M059J (cell line): Measurements from ENCODE around the gene KLHL14. TPM values are rescaled to one million over a fixed set of nuclear protein-coding genes. Genes with fewer than 3 reads are reported as not detected.

Experiments used
- DNase-seq: peaks from one replicate; pipeline ENCODE4 v3.0.0-alpha.2; 2012; ENCODE audit warnings: low read depth
- total RNA-seq: library from RNA; depleted of rRNA; stranded (reverse); fragments of >200 nt; shearing (Covaris generic); gene quantifications from 2 replicates; pipeline ENCODE4 v1.2.3, GENCODE V29; 2014

KLHL14 gene
- total RNA-seq, 1 experiment from 2014 or later = not detected

GRCh38 chr18:32634876-32635431 is 137.9 kb downstream of the KLHL14 start:
- no peak for DNase-seq

- DNase-seq = no peak
Measured at GRCh38 chr18:32629981-32630700, 142.7 kb downstream of the KLHL14 start.

- no peak for DNase-seq
Measured at GRCh38 chr18:32629292-32629691, 143.5 kb downstream of the KLHL14 start.

- DNase-seq = no peak
Measured at GRCh38 chr18:32624182-32624723, 148.6 kb downstream of the KLHL14 start.

GRCh38 chr18:32623563-32623962 is 149.3 kb downstream of the KLHL14 start:
- no peak for DNase-seq
